Measurements from ENCODE around the gene CLDN16.

DNA sequence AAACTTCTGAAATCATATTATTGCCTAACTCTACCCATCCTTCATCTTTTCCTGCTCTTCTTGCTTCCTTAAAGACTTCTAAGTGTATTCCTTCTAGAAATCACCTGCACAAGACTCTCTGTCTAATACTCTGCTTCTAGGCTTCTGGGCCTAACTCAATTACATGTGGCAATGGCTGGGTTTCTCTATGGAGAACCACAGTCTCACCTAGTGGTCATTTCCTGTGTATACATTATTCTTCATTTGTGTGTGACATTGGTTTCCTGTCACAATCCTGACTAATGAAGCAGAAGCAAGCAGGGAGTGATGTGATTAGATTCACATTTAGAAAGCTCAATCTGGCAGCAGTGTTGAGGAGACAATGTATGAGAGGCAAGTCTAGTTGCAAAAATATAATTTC lies 48.8 kb upstream of the CLDN16 start:
- TF ChIP-seq, protein P1, sequence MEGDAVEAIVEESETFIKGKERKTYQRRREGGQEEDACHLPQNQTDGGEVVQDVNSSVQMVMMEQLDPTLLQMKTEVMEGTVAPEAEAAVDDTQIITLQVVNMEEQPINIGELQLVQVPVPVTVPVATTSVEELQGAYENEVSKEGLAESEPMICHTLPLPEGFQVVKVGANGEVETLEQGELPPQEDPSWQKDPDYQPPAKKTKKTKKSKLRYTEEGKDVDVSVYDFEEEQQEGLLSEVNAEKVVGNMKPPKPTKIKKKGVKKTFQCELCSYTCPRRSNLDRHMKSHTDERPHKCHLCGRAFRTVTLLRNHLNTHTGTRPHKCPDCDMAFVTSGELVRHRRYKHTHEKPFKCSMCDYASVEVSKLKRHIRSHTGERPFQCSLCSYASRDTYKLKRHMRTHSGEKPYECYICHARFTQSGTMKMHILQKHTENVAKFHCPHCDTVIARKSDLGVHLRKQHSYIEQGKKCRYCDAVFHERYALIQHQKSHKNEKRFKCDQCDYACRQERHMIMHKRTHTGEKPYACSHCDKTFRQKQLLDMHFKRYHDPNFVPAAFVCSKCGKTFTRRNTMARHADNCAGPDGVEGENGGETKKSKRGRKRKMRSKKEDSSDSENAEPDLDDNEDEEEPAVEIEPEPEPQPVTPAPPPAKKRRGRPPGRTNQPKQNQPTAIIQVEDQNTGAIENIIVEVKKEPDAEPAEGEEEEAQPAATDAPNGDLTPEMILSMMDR (IDR thresholded peaks at IDR 0.05; ENCODE audit: low read depth, low read length, poor library complexity, severe bottlenecking): no peak
- no peak for TF ChIP-seq EZH2phosphoT487 (IDR thresholded peaks at IDR 0.05; ENCODE audit: borderline replicate concordance, low read length)
